GM19438 (cell line): Measurements from ENCODE around the gene IL27RA.

Experiments used
- ATAC-seq: cut with Tn5 transposase; IDR thresholded peaks from one replicate; pipeline ENCODE4 v1.9.1; 2021; ENCODE audit warnings: low read depth; ENCODE audit not compliant: unreplicated experiment

Gene IL27RA

GRCh38 chr19:14081797-14082674 lies 50.5 kb downstream of the IL27RA start:
- peak; percentile 14 for ATAC-seq

- ATAC-seq: no peak
These were observed 51.1 kb downstream of the IL27RA start for GRCh38 chr19:14082675-14082960.

- no peak for ATAC-seq
These were observed 53.9 kb downstream of the IL27RA start, which contains the start of gene C19orf67 for GRCh38 chr19:14085309-14085995. C19orf67 (minus strand) TSS chr19:14085783; CDS start chr19:14085627, 156 bp downstream.

GRCh38 chr19:14086098-14086497 lies 54.5 kb downstream of the IL27RA start:
- ATAC-seq: no peak

GRCh38 chr19:14088634-14089411 lies 57.3 kb downstream of the IL27RA start:
- no peak for ATAC-seq

- ATAC-seq: no peak
These were observed 57.8 kb downstream of the IL27RA start for GRCh38 chr19:14089412-14089661.

GRCh38 chr19:14089662-14090508 lies 58.3 kb downstream of the IL27RA start:
- no peak for ATAC-seq

- peak; percentile 34 for ATAC-seq
These were observed 59.0 kb downstream of the IL27RA start, which contains the start of gene SAMD1 for GRCh38 chr19:14090509-14091080. SAMD1 (minus strand) TSS chr19:14090751.

GRCh38 chr19:14091081-14091812 lies 59.7 kb downstream of the IL27RA start:
- peak; percentile 55 for ATAC-seq

- ATAC-seq: no peak
These were observed 60.4 kb downstream of the IL27RA start for GRCh38 chr19:14091813-14092462.

- ATAC-seq: no peak
These were observed 61.7 kb downstream of the IL27RA start for GRCh38 chr19:14093117-14093823.

- ATAC-seq: no peak
These were observed 63.3 kb downstream of the IL27RA start for GRCh38 chr19:14094854-14095253.

- no peak for ATAC-seq
These were observed 64.9 kb downstream of the IL27RA start for GRCh38 chr19:14096272-14096992.

- ATAC-seq: no peak
These were observed 66.1 kb downstream of the IL27RA start for GRCh38 chr19:14097532-14098151.

GRCh38 chr19:14101003-14101545 lies 69.5 kb downstream of the IL27RA start:
- no peak for ATAC-seq

GRCh38 chr19:14102102-14102696 lies 70.6 kb downstream of the IL27RA start:
- ATAC-seq: no peak

- ATAC-seq: no peak
These were observed 71.2 kb downstream of the IL27RA start for GRCh38 chr19:14102756-14103155.
